Measurements from ENCODE around the gene GFER.

The GFER gene

DNA sequence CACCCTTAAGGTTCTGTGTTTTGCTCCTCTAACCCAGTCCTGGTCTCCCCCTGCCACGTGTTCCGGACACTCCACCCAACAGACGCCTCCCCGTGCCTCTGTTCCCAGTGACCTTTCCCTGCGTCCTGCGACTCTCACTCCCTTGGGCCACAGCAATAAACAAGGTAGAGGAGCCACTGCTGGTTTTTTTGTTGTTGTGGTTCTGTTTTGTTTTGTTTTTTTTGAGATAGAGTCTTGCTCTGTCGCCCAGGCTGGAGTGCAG is 31.9 kb downstream of the GFER start:
- 0 out of 2 replicates have a peak, but pooled peaks cover under 1% of the 10 kb centered on the region for H3K79me2 ChIP-seq (ENCODE audit: insufficient read depth, low read length)
- H2AFZ ChIP-seq (ENCODE audit: low read depth, low read length), result no peak overlapping the region
- H3K4me1 ChIP-seq (ENCODE audit: insufficient read depth, low read length), result peaks cover under 1% of the 10 kb centered on the region
- H3K9me3 ChIP-seq (ENCODE audit: insufficient read depth, low read length, severe bottlenecking), result no peaks in the 10 kb centered on the region
- ATAC-seq (ENCODE audit: insufficient read depth, low read depth) (no peak), DNase-seq (no peak)
- no peak overlapping the region for H3K9ac ChIP-seq (ENCODE audit: low read depth, low read length)
- no peaks in the 10 kb centered on the region for H3K27me3 ChIP-seq (ENCODE audit: insufficient read depth, low read length, poor library complexity)
- no peak overlapping the region for H3K4me3 ChIP-seq (ENCODE audit: low read depth in 1 of 2, low read length in 2 of 2)
- TF ChIP-seq, protein P1, sequence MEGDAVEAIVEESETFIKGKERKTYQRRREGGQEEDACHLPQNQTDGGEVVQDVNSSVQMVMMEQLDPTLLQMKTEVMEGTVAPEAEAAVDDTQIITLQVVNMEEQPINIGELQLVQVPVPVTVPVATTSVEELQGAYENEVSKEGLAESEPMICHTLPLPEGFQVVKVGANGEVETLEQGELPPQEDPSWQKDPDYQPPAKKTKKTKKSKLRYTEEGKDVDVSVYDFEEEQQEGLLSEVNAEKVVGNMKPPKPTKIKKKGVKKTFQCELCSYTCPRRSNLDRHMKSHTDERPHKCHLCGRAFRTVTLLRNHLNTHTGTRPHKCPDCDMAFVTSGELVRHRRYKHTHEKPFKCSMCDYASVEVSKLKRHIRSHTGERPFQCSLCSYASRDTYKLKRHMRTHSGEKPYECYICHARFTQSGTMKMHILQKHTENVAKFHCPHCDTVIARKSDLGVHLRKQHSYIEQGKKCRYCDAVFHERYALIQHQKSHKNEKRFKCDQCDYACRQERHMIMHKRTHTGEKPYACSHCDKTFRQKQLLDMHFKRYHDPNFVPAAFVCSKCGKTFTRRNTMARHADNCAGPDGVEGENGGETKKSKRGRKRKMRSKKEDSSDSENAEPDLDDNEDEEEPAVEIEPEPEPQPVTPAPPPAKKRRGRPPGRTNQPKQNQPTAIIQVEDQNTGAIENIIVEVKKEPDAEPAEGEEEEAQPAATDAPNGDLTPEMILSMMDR (IDR thresholded peaks at IDR 0.05; ENCODE audit: borderline replicate concordance, extremely low read depth, low read length, poor library complexity, severe bottlenecking), result no peak
- TF ChIP-seq EZH2 (IDR thresholded peaks at IDR 0.05; ENCODE audit: borderline replicate concordance, low read depth, low read length, severe bottlenecking), result no peak
- no peak overlapping the region for H3K27ac ChIP-seq (ENCODE audit: low read length)
- no peaks in the 10 kb centered on the region for H3K36me3 ChIP-seq (ENCODE audit: insufficient read depth, low read length)
- no peaks in the 10 kb centered on the region for H4K20me1 ChIP-seq (ENCODE audit: insufficient read depth, low read length)
- H3K4me2 ChIP-seq (ENCODE audit: insufficient read depth, low read length), result no peak overlapping the region

DNA sequence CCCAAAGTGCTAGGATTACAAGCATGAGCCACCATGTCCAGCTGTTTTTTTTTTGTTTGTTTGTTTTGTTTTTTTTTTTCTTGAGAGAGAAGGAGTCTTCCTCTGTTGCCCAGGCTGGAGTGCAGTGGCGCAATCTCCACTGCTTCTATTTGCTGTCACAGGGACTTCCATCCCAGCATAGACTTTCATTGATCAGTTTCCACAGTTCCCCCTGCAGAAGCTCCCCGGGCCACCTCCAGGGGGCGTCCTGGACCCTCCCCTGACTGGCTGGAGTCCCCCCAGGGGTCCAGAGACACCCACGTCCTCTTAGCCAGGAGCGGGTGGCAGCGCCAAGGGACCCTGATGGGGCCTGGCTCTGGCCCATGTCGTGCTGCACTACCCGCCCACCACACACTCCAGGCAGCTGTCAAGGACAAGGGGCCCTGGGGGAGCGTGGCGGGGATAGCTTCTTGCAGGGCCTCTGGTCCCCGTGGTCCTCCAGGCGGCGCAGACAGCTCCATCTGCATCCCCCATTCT is 32.5 kb downstream of the GFER start:
- DNase-seq, result peak; percentile 37
- Histone ChIP-seq H3K27me3 (ENCODE audit: insufficient read depth, low read length, poor library complexity) (no peaks in the 10 kb centered on the region), H3K36me3 (ENCODE audit: insufficient read depth, low read length) (no peaks in the 10 kb centered on the region), H3K4me3 (ENCODE audit: low read depth in 1 of 2, low read length in 2 of 2) (no peak overlapping the region), H3K9me3 (ENCODE audit: insufficient read depth, low read length, severe bottlenecking) (no peaks in the 10 kb centered on the region), H3K27ac (ENCODE audit: low read length) (no peak overlapping the region), H3K4me1 (ENCODE audit: insufficient read depth, low read length) (no peaks in the 10 kb centered on the region), H3K79me2 (ENCODE audit: insufficient read depth, low read length) (no peaks in the 10 kb centered on the region), H3K4me2 (ENCODE audit: insufficient read depth, low read length) (no peak overlapping the region), H3K9ac (ENCODE audit: low read depth, low read length) (no peak overlapping the region), H2AFZ (ENCODE audit: low read depth, low read length) (no peak overlapping the region), H4K20me1 (ENCODE audit: insufficient read depth, low read length) (no peaks in the 10 kb centered on the region)
- TF ChIP-seq, protein P1 (IDR thresholded peaks at IDR 0.05; ENCODE audit: borderline replicate concordance, extremely low read depth, low read length, poor library complexity, severe bottlenecking), result peak; percentile 64
- TF ChIP-seq EZH2 (IDR thresholded peaks at IDR 0.05; ENCODE audit: borderline replicate concordance, low read depth, low read length, severe bottlenecking), result no peak
- ATAC-seq (ENCODE audit: insufficient read depth, low read depth), result peak; percentile 47; the same call in 2 of the 3 replicates

DNA sequence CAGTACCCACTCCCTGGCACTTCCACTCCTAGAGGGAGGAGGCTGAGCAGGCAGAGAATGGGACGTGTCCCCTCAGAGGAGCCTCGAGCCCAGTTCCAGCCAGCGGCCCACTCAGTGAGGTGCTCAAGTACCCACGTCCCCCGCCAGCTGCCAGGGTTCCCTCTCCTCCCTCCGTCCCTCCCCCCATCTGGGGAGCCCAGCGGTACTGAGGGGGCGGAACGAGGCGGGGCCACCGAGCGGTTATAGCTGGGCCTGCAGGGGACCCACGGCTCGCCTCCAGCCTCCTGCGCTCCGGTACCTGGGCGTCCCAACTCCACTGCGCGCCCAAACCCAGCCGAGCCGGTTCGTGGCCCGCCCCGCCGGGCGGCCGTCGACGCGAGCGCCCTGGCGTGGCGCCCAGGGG is 35.5 kb downstream of the GFER start, which contains the start of gene NPW:
TSS of gene NPW (plus strand) at position 268 of the 403 bp plus-strand sequence.
- peaks cover 18% of the 10 kb centered on the region for H3K4me1 ChIP-seq (ENCODE audit: insufficient read depth, low read length)
- DNase-seq, result peak; percentile 39
- H3K27me3 ChIP-seq (ENCODE audit: insufficient read depth, low read length, poor library complexity), result no peaks in the 10 kb centered on the region
- TF ChIP-seq, protein P1 (IDR thresholded peaks at IDR 0.05; ENCODE audit: borderline replicate concordance, extremely low read depth, low read length, poor library complexity, severe bottlenecking), result no peak
- TF ChIP-seq EZH2 (IDR thresholded peaks at IDR 0.05; ENCODE audit: borderline replicate concordance, low read depth, low read length, severe bottlenecking), result no peak
- H4K20me1 ChIP-seq (ENCODE audit: insufficient read depth, low read length), result no peaks in the 10 kb centered on the region
- H3K79me2 ChIP-seq (ENCODE audit: insufficient read depth, low read length), result no peaks in the 10 kb centered on the region
- no peak within 1 kb of the TSS for H2AFZ ChIP-seq (ENCODE audit: low read depth, low read length)
- no peaks in the 10 kb centered on the region for H3K36me3 ChIP-seq (ENCODE audit: insufficient read depth, low read length)
- no peak within 1 kb of the TSS for H3K4me2 ChIP-seq (ENCODE audit: insufficient read depth, low read length)
- H3K9ac ChIP-seq (ENCODE audit: low read depth, low read length), result no peak within 1 kb of the TSS
- no peak within 1 kb of the TSS for H3K4me3 ChIP-seq (ENCODE audit: low read depth in 1 of 2, low read length in 2 of 2)
- no peak within 1 kb of the TSS for H3K27ac ChIP-seq (ENCODE audit: low read length)
- H3K9me3 ChIP-seq (ENCODE audit: insufficient read depth, low read length, severe bottlenecking), result no peaks in the 10 kb centered on the region
- ATAC-seq (ENCODE audit: insufficient read depth, low read depth), result no peak

Data from DND-41 (cell line).